Ectodermal cell (in vitro differentiated cells): ENCODE measurements around the gene RRP8.

Experiments
- H3K27ac ChIP-seq: 2 replicates; pipeline ENCODE4 v1.7.0; 2013; ENCODE audit warnings: mild to moderate bottlenecking, low read depth, low read length; ENCODE audit not compliant: insufficient read depth, poor library complexity, severe bottlenecking
- H3K27me3 ChIP-seq: 2 replicates; pipeline ENCODE4 v1.7.0; 2013; ENCODE audit warnings: mild to moderate bottlenecking, low read length; ENCODE audit not compliant: insufficient read depth, control insufficient read depth, poor library complexity, severe bottlenecking
- H3K36me3 ChIP-seq: one replicate; pipeline ENCODE4 v1.7.0; 2013; ENCODE audit warnings: low read length; ENCODE audit not compliant: control insufficient read depth, insufficient read depth
- H3K4me1 ChIP-seq: one replicate; pipeline ENCODE4 v1.7.0; 2013; ENCODE audit warnings: low read length; ENCODE audit not compliant: control insufficient read depth, insufficient read depth
- H3K4me3 ChIP-seq: 2 replicates; pipeline ENCODE4 v1.7.0; 2013; ENCODE audit warnings: low read depth, low read length, control low read depth; ENCODE audit not compliant: insufficient read depth
- H3K9me3 ChIP-seq: 2 replicates; pipeline ENCODE4 v1.7.0; 2013; ENCODE audit warnings: mild to moderate bottlenecking, low read length, moderate library complexity; ENCODE audit not compliant: control insufficient read depth
- WGBS, 2 experiments: methylation state at CpG; one replicate each; pipeline ENCODE4 v1.1.7; 2013; ENCODE audit warnings: missing lambda C conversion rate in 2 of 2; 5-methylcytosine and 5-hydroxymethylcytosine counted together

Gene RRP8

DNA sequence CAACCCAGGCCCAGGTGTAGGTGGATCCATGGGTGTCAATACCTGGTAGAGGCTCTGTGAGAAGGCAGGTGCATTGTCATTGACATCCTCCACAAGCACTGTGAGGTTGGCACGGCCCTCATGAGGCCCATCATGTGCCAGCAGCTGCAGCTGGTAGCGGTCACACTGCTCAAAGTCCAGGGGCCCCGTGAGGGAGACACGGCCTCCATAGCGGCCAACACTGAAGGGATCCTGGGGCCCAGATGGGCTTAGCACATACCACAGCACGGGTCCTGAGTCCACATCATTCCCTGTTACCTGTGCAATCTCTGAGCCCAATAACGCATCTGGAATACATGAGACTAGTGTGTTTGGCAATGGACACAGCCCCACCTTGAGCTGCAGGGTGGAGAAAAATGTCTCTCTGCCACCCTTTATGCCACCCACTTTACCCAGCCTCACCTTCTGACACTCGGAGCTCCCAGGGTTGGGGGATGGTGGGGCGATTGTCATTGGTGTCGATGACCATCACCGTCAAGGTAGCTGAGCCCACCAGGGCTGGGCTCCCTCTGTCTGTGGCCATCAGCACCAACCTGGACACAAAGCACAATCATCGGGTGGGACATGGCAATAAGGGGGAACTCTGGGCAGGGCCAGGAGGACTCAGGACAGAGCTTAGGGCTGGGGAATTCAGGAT is 21.9 kb upstream of the RRP8 start:
- Histone ChIP-seq H3K27me3 (peaks cover 13% of the 10 kb centered on the region), H3K4me3 (no peak overlapping the region), H3K9me3 (no peaks in the 10 kb centered on the region), H3K4me1 (peaks cover 7% of the 10 kb centered on the region), H3K27ac (no peak overlapping the region), H3K36me3 (peaks cover 11% of the 10 kb centered on the region)
- WGBS, 2 experiments = 92 to 94% methylated on average over 12 of the region's 12 CpGs

DNA sequence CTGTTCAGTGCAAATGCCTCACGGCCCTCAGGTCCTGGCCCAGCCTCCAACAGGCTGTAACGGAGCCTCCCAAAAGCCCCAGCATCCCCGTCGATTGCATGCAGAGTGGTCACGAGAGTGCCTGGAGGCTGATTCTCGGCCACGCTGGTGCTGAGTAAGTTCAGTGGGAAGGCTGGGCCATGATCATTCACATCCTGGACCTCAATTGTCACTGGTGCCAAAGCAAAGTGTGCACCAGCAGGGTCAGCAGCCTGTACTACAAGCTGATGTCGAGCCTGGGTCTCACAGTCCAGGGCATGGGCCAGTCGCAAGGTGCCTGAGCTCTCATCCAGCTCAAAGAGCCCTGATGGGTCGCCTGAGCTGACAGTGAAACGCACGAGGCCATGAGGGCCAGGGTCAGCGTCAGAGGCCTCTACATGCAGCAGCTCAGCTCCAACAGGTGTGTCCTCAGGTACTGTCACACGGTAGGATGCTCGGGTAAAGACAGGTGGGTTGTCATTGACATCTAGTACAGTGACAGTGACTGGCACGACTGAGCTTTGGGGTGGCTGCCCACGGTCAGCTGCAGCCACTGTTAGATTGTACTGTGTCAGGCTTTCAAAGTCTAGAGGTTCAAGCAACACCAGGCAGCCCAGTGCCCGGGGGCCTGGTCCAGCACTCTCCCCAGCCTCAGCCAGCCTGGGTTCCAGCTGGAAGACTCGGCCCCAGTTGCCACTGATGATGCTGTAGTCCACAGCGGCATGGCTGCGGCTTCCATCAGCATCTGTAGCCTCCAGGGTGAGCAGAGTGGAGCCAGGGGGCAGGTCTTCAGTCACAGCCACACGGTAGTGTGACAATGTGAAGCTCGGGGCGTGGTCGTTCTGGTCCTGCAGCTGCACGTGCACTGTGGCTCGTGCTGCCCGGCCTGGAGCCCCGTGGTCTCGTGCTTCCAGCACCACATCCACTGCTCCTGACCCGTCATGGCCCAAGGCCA is 20.3 kb upstream of the RRP8 start:
- Histone ChIP-seq H3K4me3 (no peak overlapping the region), H3K27ac (no peak overlapping the region), H3K4me1 (peaks cover 8% of the 10 kb centered on the region), H3K9me3 (no peaks in the 10 kb centered on the region), H3K27me3 (no peaks in the 10 kb centered on the region), H3K36me3 (peaks cover 11% of the 10 kb centered on the region)
- 93% methylated on average over 31 of the region's 31 CpGs for WGBS, 2 experiments

DNA sequence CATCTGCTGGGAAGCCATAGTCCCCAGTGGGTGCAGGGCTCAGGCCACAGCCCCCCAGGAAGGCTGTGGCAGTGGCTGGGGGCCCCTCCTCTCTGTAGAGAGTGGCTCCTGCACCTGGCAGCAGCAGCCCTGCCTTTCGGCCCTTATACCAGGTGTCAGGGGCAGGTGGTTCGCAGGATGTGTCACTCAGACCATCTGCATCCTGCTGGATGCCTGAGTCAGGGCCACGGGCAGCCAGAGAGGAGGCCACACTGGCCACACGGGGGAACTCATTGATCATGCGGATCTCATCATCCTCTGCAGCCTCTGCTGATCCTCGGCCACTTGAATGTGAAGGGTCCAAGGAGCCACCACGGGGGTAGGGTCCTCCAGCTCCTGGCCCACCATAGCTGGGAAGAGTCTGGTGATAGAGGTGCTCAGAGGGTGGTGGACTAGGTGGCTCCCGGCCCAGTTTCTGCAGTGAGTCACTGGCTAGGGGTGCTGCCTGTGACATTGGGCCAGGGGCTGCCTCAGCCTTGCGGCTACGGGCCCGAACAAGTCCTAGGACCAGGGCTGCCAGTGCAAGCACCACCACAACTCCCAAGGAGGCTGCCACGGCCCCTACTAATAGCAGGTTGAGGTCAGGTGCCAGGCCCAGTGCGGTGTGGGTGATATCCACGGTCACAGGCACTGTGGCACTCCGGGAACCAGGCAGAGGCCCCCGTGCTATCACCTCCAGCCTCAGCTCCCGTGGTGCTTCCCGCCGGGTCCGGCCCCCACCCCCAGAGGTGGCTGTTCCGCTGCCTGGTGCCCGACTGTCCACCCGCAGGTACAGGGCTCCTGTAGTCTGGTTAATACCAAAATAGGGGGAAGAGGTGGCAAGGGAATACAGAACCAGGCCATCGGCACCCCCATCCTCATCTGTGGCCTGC is 19.1 kb upstream of the RRP8 start:
- Histone ChIP-seq H3K36me3 (peaks cover 9% of the 10 kb centered on the region), H3K27me3 (no peaks in the 10 kb centered on the region), H3K9me3 (no peaks in the 10 kb centered on the region), H3K4me3 (no peak overlapping the region), H3K4me1 (peaks cover 15% of the 10 kb centered on the region), H3K27ac (no peak overlapping the region)
- WGBS, 2 experiments = 92 to 94% methylated on average over 24 of the region's 24 CpGs

DNA sequence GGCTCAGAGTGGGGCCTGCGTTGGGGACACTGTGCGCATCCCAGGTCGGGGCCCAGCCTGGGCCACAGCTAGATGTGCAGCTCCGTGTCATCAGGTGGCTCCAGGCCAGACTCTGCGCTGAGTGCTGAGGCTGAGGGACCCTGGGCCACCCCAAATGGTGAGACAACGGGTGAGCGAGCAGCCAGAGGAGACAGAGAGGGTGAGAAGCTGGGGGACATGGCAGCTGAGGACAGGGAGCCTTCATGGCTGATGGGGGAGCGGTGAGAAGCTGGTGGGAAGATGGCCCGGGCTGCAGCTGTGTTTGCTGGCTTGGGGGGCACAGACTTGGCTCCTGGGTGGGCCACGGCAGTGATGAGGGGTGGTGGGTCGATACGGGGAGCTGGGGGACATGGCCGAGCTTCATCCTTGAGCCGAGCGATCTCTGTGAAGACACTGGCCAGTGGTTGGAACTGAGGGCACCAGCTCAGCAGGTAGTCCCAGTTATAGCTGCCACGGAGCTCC is 18.3 kb upstream of the RRP8 start:
- Histone ChIP-seq H3K27me3 (no peaks in the 10 kb centered on the region), H3K9me3 (no peaks in the 10 kb centered on the region), H3K36me3 (peaks cover 5% of the 10 kb centered on the region), H3K27ac (no peak overlapping the region), H3K4me3 (no peak overlapping the region), H3K4me1 (peaks cover 15% of the 10 kb centered on the region)
- WGBS, 2 experiments = 92 to 93% methylated on average over 16 of the region's 16 CpGs

DNA sequence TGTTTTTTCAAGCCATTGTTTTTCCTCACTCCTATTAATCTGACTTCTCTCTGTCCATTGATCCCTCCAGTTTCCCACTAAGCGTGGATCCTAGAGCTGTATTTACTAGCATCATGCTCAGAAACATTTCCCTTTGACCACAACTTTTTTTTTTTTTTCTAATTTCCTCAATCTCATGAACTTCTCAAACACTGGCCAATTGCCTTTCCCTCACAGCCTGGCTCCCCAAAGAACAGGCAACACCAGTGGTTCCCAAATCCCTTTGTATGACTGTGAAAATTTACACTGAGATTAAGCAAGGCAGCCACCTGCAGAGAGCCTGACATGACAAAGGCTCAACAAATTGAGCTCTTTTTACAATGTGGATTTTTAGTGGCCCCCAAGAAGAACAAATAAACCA is 17.2 kb upstream of the RRP8 start:
- Histone ChIP-seq H3K36me3 (peaks cover 3% of the 10 kb centered on the region), H3K27me3 (no peaks in the 10 kb centered on the region), H3K9me3 (no peaks in the 10 kb centered on the region), H3K4me3 (no peak overlapping the region), H3K4me1 (peaks cover 15% of the 10 kb centered on the region), H3K27ac (no peak overlapping the region)
- WGBS, 2 experiments = 85 to 91% methylated on average over 1 of the region's 1 CpG

DNA sequence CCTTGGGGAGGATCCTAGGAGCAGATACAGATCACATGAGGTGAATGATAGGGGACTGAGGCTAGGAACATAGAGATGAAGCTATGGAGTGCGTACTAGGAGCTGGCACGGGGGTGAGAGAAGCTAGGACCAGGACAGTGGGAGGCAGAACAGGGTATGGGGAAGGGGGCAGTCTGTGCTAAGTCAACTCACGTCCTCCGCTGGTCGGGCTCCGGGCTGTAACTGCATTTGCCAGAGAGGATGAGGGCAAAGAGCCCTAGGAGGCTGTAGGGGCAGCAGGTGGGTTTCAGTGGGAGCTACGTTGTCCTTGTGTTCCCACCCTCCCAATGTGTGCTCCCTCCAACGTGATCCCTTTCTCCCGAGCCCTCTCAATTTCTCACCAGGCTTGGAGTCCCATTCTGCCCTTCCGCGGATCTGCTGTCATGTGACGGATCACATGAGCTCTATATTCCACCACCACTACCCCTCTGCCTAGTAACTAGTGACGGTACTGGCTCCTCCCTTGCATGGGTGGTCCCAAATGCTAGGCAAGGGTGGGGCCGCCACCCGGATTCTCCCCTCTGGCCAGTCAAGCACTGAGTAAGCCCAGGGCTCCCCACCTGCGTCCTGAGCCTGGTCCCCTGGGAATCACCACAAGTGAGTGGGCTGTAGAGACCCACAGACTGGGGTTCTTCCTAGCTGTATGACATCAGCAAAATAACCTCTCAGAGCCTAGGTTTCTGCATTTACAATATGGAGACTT is 15.8 kb upstream of the RRP8 start, which contains the start of gene TPP1:
Gene TPP1 (minus strand): TSS at position 419 of the 742 bp plus-strand sequence. CDS start 22 bp downstream, at position 397.
- 1% methylated on average over 16 of the region's 16 CpGs for WGBS, 2 experiments
- Histone ChIP-seq H3K27ac (no peak within 1 kb of the TSS), H3K4me3 (peak within 1 kb of the TSS; percentile 82), H3K9me3 (no peaks in the 10 kb centered on the region), H3K36me3 (no peaks in the 10 kb centered on the region), H3K27me3 (no peaks in the 10 kb centered on the region), H3K4me1 (peaks cover 15% of the 10 kb centered on the region)

DNA sequence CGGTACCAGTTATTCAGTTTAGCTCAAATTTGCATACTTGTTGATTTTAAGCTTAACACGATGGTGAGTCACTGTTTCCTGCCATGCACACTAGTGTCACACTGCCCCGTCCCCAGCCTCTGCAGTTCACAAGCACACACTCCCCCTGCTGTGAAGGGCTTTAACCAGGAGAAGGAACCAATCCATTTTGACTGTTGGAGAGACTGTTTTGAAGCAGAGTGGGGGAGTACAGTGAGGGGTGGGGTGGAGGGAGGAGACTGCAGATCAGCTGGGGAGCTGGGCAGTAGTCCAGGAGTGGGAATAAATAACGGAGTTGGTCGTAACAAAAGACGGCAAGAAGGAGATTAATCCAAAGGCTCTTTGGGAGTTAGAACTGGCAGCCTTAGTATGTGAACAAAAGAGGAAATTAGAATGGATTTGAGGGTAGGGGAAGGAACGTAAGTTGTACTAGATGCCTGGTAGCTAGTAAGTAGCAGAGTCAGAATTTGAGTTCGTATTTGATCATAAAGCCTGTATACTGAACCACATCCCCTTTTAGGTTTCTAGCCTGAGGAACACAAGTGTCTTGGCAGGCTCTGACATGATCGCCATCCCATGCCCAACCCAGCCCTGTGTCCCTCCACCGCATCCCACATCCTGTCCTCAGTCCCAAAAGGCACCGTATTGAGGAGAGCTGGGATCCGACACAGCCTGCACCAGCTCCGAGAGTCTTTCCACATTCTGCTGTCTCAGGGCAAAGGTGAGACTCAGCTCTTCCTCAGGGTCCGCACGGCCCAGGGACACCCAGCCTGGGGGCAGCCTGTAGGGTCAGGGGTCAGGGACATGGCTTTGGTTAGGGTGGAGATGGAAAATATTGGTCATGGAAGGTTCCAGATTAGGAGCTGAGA is 14.9 kb upstream of the RRP8 start:
- no peaks in the 10 kb centered on the region for H3K27me3 ChIP-seq
- 60 to 64% methylated on average over 15 of the region's 15 CpGs for WGBS, 2 experiments
- H3K27ac ChIP-seq = no peak overlapping the region
- peaks cover 15% of the 10 kb centered on the region for H3K4me1 ChIP-seq
- no peaks in the 10 kb centered on the region for H3K36me3 ChIP-seq
- no peaks in the 10 kb centered on the region for H3K9me3 ChIP-seq
- peak overlapping the region; percentile 82 for H3K4me3 ChIP-seq

DNA sequence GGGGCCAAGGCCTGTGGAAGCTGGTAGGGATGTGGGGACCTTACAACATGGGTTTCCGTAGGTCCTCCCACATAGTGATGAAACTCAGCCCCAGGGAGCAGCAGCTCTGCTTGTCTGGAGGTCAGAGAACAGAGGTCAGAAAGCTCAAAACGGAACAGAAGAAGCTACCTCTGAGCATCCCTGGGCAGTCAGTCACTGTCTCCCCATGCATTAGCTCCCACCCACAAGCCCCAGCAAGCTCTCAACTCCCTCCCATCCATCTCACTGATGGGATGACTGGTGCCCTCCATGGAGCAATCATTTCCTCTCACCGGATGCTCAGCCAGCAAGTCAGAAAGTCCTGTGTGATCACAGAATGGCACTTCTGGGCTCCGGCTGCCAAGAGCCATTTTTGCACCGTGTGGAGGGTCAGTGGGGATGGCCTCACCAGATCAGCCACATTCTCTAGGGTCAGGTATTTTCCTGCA is 13.9 kb upstream of the RRP8 start:
- Histone ChIP-seq H3K27me3 (no peaks in the 10 kb centered on the region), H3K4me1 (peaks cover 15% of the 10 kb centered on the region), H3K36me3 (no peaks in the 10 kb centered on the region), H3K27ac (no peak overlapping the region), H3K9me3 (no peaks in the 10 kb centered on the region), H3K4me3 (no peak overlapping the region)
- WGBS, 2 experiments = 89 to 94% methylated on average over 5 of the region's 5 CpGs
